Kidney tubule cell (primary cell): ENCODE results near the gene PROKR2.

Experiments
- DNase-seq: peaks from one replicate; pipeline ENCODE4 v3.0.0-alpha.2; 2018; ENCODE audit warnings: low spot score

Gene PROKR2

GRCh38 chr20:5282561-5282960 is 34.2 kb downstream of the PROKR2 start:
- DNase-seq, result no peak

- DNase-seq, result no peak
Observed at GRCh38 chr20:5279661-5280060, 37.1 kb downstream of the PROKR2 start.

GRCh38 chr20:5272268-5272667 is 44.5 kb downstream of the PROKR2 start:
- DNase-seq, result no peak

- no peak for DNase-seq
Observed at GRCh38 chr20:5270603-5271002, 46.2 kb downstream of the PROKR2 start.

- peak; percentile 63 for DNase-seq
Observed at GRCh38 chr20:5268449-5268848, 48.3 kb downstream of the PROKR2 start.

GRCh38 chr20:5267092-5267491 is 49.7 kb downstream of the PROKR2 start:
- DNase-seq, result no peak
